Spleen (tissue), 11 donors: ENCODE data around the gene NRXN2. TPM values are rescaled to one million over a fixed set of nuclear protein-coding genes. Genes with fewer than 3 reads are reported as not detected.

Experiments
- DNase-seq: peaks from one replicate; pipeline ENCODE4 v3.0.0-alpha.2; 2020
- H3K27ac ChIP-seq, 8 donors: fragments of 200-600 bp; sonication (generic) in 7 of 8; 1 replicate in 4 of 8; 2 replicates in 4 of 8; pipeline versions ENCODE4 v1.5.0 to v1.8.0; 2016 to 2021; ENCODE audit warnings: inconsistent platforms in 4 of 8, mild to moderate bottlenecking in 4 of 8, moderate library complexity in 1 of 8
- H3K27me3 ChIP-seq, 7 donors: fragments of 200-600 bp; sonication (generic) in 6 of 7; replicated peaks in 1 of 7; 1 replicate in 4 of 7; 2 replicates in 3 of 7; pipeline versions ENCODE4 v1.5.0 to v1.8.0; 2016 to 2021; ENCODE audit warnings: inconsistent platforms in 3 of 7, mild to moderate bottlenecking in 1 of 7
- H3K36me3 ChIP-seq, 6 donors: fragments of 200-600 bp; sonication (generic) in 5 of 6; 1 replicate in 4 of 6; 2 replicates in 2 of 6; pipeline versions ENCODE4 v1.5.0 to v1.8.0; 2016 to 2021; ENCODE audit warnings: inconsistent platforms in 2 of 6
- H3K4me1 ChIP-seq, 6 donors: fragments of 200-600 bp; sonication (generic) in 5 of 6; 1 replicate in 3 of 6; 2 replicates in 3 of 6; pipeline versions ENCODE4 v1.5.0 to v1.8.0; 2016 to 2021; ENCODE audit warnings: inconsistent platforms in 3 of 6
- H3K4me3 ChIP-seq, 8 donors: fragments of 200-600 bp; sonication (generic) in 7 of 8; 1 replicate in 4 of 8; 2 replicates in 4 of 8; pipeline versions ENCODE4 v1.5.0 to v1.8.0; 2016 to 2021; ENCODE audit warnings: inconsistent platforms in 4 of 8, mild to moderate bottlenecking in 4 of 8, moderate library complexity in 2 of 8
- H3K9me3 ChIP-seq, 8 donors: fragments of 200-600 bp; sonication (generic) in 7 of 8; 1 replicate in 4 of 8; 2 replicates in 4 of 8; pipeline versions ENCODE4 v1.5.0 to v1.8.0; 2016 to 2021; ENCODE audit warnings: inconsistent platforms in 4 of 8
- CTCF ChIP-seq, 11 experiments: fragments of 200-600 bp in 7 of 11; fragments of 450-650 bp in 4 of 11; sonication (generic) in 4 of 11; IDR thresholded peaks in 8 of 11; conservative IDR thresholded peaks in 3 of 11; 1 replicate in 7 of 11; 2 replicates in 4 of 11; pipeline versions ENCODE4 v1.4.0 to v1.8.0; 2016 to 2021; ENCODE audit warnings: antibody characterized with exemption in 11 of 11, inconsistent platforms in 4 of 11, mild to moderate bottlenecking in 1 of 11
- POLR2A ChIP-seq, 3 donors: fragments of 450-650 bp; IDR thresholded peaks; one replicate each; pipeline ENCODE4 v1.5.1; 2017; ENCODE audit warnings: antibody characterized with exemption in 3 of 3, mild to moderate bottlenecking in 1 of 3
- POLR2AphosphoS5 ChIP-seq, 3 donors: sonication (generic); formaldehyde crosslinking; IDR thresholded peaks; one replicate each; pipeline ENCODE4 v1.5.1; 2017; ENCODE audit warnings: antibody characterized with exemption in 3 of 3
- WGBS, 5 donors: extraction: QIAGEN DNeasy Blood & Tissue Kit in 3 of 5; methylation state at CpG; one replicate each; pipeline versions ENCODE4 v1.1.5 to v1.1.7; 2013 to 2018; 5-methylcytosine and 5-hydroxymethylcytosine counted together
- intact Hi-C: fragments of 100-400 bp; cut with DNase I; formaldehyde crosslinking; loops from one replicate; pipeline ENCODE4 v1.15.0; 2023; ENCODE audit warnings: low total_unique reads
- polyA plus RNA-seq, 3 donors: library from polyadenylated mRNA; stranded (reverse); fragments of 200-250 nt; gene quantifications; one replicate each; pipeline ENCODE4 v1.2.1, GENCODE V29; 2013
- total RNA-seq, 7 donors: library from RNA; depleted of rRNA in 3 of 7; stranded (reverse); fragments of >200 nt in 3 of 7; fragmentation: NEBNext Ultra II Directional in 4 of 7; extraction: Animal tissue kit (Norgen Biotek cat#: 25700) in 4 of 7; gene quantifications; one replicate each; pipeline versions ENCODE4 v1.1.0 to v1.2.1, GENCODE V29; 2016 to 2021
- donor health status: healthy with polysubstance abuse.
- donor health status: DM: no; HTN: no; CAD: no; lungs with moderate emphysema.
- donor health status: DM: no; HTN: no; CAD: no.
- donor health status: Bipolar disorder and iron deficiency.
- donor health status: healthy.
- donor health status: DM: no; HTN: no; CAD: no.
- donor health status: DM: yes; HTN: yes; CAD: no.

The NRXN2 gene
- total and polyA plus RNA-seq, 10 donors = 0.59 to 12.9 (median 3.0) TPM

DNA sequence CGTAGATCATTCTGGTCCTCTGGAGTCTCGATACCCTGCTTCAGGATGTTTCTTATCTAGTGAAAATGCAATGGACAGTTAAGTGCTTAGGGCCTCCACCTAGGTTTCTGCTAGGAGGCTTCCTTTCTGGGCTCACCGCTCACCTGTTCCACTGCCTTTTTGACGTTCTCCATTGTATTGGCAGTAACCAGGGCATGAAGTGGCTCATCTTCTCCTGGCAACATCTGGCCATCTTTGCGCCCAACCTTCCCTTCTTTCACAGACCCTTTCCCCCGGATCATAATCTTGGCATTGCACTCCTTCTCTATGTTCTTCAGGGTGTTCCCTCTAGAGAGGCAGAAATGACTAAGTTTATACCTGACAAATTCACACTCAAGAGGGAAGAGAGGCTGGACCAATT, 46.3 kb upstream of the NRXN2 start:
- 91 to 97% (median 93%) methylated on average over 6 of the region's 6 CpGs for WGBS, 5 donors
- TF ChIP-seq POLR2AphosphoS5 (IDR thresholded peaks at IDR 0.05) (peak in 1 of 3 donors; percentile 32), POLR2A (IDR thresholded peaks at IDR 0.05) (no peak)
- Histone ChIP-seq H3K27ac (peak overlapping the region in 3 of 8 donors; percentile 82 to 91 (median 82)), H3K27me3 (no peaks in the 10 kb centered on the region), H3K36me3 (peaks cover 11 to 100% (median 98%) of the 10 kb centered on the region in 6 donors), H3K9me3 (no peaks in the 10 kb centered on the region), H3K4me1 (peaks cover 61 to 100% (median 90%) of the 10 kb centered on the region in 6 donors), H3K4me3 (no peak overlapping the region)
- intact Hi-C loops = no loop called here
- peak; percentile 28 for DNase-seq

GRCh38 chr11:64768300-64768694, 45.3 kb upstream of the NRXN2 start:
- TF ChIP-seq POLR2AphosphoS5 (IDR thresholded peaks at IDR 0.05) (no peak), POLR2A (IDR thresholded peaks at IDR 0.05) (no peak), CTCF (IDR thresholded peaks at IDR 0.05 in 8 of 11, conservative IDR thresholded peaks at IDR 0.05 in 3 of 11) (no peak)
- Histone ChIP-seq H3K9me3 (no peaks in the 10 kb centered on the region), H3K36me3 (peaks cover 9 to 100% (median 97%) of the 10 kb centered on the region in 6 donors), H3K27me3 (no peaks in the 10 kb centered on the region), H3K27ac (peak overlapping the region in 5 of 8 donors; percentile 36 to 91 (median 82)), H3K4me3 (peak overlapping the region in 1 of 8 donors; percentile 20), H3K4me1 (peaks cover 61 to 100% (median 90%) of the 10 kb centered on the region in 6 donors)
- WGBS, 5 donors = 82 to 93% (median 89%) methylated on average over 6 of the region's 6 CpGs
- intact Hi-C loops = no loop called here
- DNase-seq = no peak

- TF ChIP-seq CTCF (IDR thresholded peaks at IDR 0.05 in 8 of 11, conservative IDR thresholded peaks at IDR 0.05 in 3 of 11) (peak; percentile 54 to 84 (median 81)), POLR2A (IDR thresholded peaks at IDR 0.05) (no peak), POLR2AphosphoS5 (IDR thresholded peaks at IDR 0.05) (peak; percentile 60 to 72 (median 71))
- no peaks in the 10 kb centered on the region for H3K9me3 ChIP-seq
- intact Hi-C loops = no loop called here
- 47 to 76% (median 52%) methylated on average over 9 to 19 of the region's 19 CpGs for WGBS, 5 donors
- peak; percentile 91 for DNase-seq
- H3K27ac ChIP-seq = peak overlapping the region; percentile 36 to 91 (median 65)
- peak overlapping the region in 1 of 8 donors; percentile 20 for H3K4me3 ChIP-seq
- H3K27me3 ChIP-seq = no peaks in the 10 kb centered on the region
- H3K36me3 ChIP-seq = peaks cover 4 to 100% (median 93%) of the 10 kb centered on the region in 6 donors
- H3K4me1 ChIP-seq = peaks cover 61 to 100% (median 90%) of the 10 kb centered on the region in 6 donors
Measured at GRCh38 chr11:64767344-64768299, 44.6 kb upstream of the NRXN2 start.

GRCh38 chr11:64766881-64767280, 43.9 kb upstream of the NRXN2 start:
- Histone ChIP-seq H3K27ac (peak overlapping the region; percentile 36 to 91 (median 65)), H3K4me3 (no peak overlapping the region), H3K9me3 (no peaks in the 10 kb centered on the region), H3K27me3 (no peaks in the 10 kb centered on the region), H3K36me3 (peaks cover 4 to 100% (median 89%) of the 10 kb centered on the region in 6 donors), H3K4me1 (peaks cover 61 to 100% (median 90%) of the 10 kb centered on the region in 6 donors)
- intact Hi-C loops = no loop called here
- peak; percentile 75 for DNase-seq
- no peak for TF ChIP-seq POLR2AphosphoS5 (IDR thresholded peaks at IDR 0.05)
- 94 to 99% (median 97%) methylated on average over 11 of the region's 11 CpGs for WGBS, 5 donors
